IMR-90 (cell line): Measurements from ENCODE around the gene NRXN2.

Experiments used
- CEBPB ChIP-seq: IDR thresholded peaks from 2 replicates; pipeline ENCODE4 v1.6.1; 2012; ENCODE audit warnings: low read depth, low read length, improper control_type of control experiment
- CTCF ChIP-seq: conservative IDR thresholded peaks from 2 replicates; pipeline ENCODE4 v1.5.1; 2012; ENCODE audit warnings: mild to moderate bottlenecking, low read depth, low read length, improper control_type of control experiment
- ELK1 ChIP-seq: fragments of 150-350 bp; IDR thresholded peaks from 2 replicates; pipeline ENCODE4 v1.6.1; 2016; ENCODE audit warnings: low read depth, mild to moderate bottlenecking, low read length, moderate library complexity, borderline replicate concordance
- POLR2A ChIP-seq: IDR thresholded peaks from 2 replicates; pipeline ENCODE4 v1.6.1; 2012; ENCODE audit warnings: mild to moderate bottlenecking, low read depth, low read length
- RAD21 ChIP-seq: IDR thresholded peaks from 2 replicates; pipeline ENCODE4 v1.6.1; 2012; ENCODE audit warnings: low read length, improper control_type of control experiment
- RCOR1 ChIP-seq: IDR thresholded peaks from 2 replicates; pipeline ENCODE4 v1.6.1; 2012; ENCODE audit warnings: mild to moderate bottlenecking, low read length, improper control_type of control experiment; ENCODE audit not compliant: insufficient replicate concordance
- SMC3 ChIP-seq: fragments of 150-350 bp; IDR thresholded peaks from 2 replicates; pipeline ENCODE4 v1.6.1; 2016; ENCODE audit warnings: low read depth, mild to moderate bottlenecking, antibody characterized with exemption, low read length, moderate library complexity
- USF2 ChIP-seq: fragments of 150-350 bp; IDR thresholded peaks from 2 replicates; pipeline ENCODE4 v1.6.1; 2017; ENCODE audit warnings: mild to moderate bottlenecking, antibody characterized with exemption, low read length, low read depth

- TF ChIP-seq CTCF (no peak), SMC3 (no peak), CEBPB (no peak), POLR2A (no peak), RAD21 (no peak), USF2 (no peak), RCOR1 (no peak), ELK1 (no peak)
Measured at GRCh38 chr11:64721359-64721699, 1.7 kb downstream of the NRXN2 start.
